ENCODE results near the gene STYXL1. TPM values are rescaled to one million over a fixed set of nuclear protein-coding genes. Genes with fewer than 3 reads are reported as not detected.

STYXL1 gene
- total and polyA plus RNA-seq, 9 donors: 15.2 to 29.7 (median 21.3) TPM

DNA sequence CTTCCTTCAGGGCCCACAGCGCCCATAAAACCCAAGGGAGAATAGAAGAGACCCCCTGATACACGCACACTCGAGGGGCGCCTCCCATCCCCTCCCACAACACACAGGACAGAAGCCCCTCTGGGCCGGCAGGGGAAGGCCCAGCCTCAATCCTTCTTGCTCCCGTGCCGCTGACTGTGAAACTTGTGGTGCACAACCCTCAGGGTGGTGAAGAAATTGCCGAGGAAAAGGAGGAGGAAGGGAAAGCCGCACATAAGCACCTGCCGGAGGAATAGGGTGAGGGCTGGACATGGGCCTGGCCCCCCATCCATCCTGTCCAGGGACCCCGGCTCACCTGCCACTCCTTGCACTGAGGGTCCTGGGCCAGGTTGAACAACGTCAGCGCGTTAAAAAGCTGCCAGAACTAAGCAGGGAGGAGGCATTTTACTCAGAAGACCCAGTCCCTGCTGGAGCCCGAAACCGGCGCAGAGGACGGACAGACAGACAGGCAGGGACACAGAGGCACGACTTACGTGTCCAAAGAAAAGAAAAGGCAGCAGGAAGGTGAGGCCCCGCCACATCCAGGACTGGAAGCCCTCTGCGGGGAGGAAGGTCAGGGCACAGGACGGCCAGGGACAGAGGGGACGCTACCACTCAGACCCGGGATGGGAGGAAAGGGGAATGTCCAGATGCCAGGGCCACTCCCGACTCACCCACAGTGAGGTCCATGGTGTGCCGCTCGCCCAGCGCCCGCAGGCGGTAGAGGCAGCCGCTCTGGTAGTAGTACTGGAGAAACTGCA lies 60.6 kb downstream of the STYXL1 start:
- WGBS (ENCODE audit: insufficient coverage): 86% methylated on average over 25 of the region's 32 CpGs
- peaks cover 29% of the 10 kb centered on the region for H3K4me1 ChIP-seq (ENCODE audit: control insufficient read depth, insufficient read depth, low read length)
- peaks cover 57% of the 10 kb centered on the region for H3K36me3 ChIP-seq (ENCODE audit: control insufficient read depth, insufficient read depth, low read length)

DNA sequence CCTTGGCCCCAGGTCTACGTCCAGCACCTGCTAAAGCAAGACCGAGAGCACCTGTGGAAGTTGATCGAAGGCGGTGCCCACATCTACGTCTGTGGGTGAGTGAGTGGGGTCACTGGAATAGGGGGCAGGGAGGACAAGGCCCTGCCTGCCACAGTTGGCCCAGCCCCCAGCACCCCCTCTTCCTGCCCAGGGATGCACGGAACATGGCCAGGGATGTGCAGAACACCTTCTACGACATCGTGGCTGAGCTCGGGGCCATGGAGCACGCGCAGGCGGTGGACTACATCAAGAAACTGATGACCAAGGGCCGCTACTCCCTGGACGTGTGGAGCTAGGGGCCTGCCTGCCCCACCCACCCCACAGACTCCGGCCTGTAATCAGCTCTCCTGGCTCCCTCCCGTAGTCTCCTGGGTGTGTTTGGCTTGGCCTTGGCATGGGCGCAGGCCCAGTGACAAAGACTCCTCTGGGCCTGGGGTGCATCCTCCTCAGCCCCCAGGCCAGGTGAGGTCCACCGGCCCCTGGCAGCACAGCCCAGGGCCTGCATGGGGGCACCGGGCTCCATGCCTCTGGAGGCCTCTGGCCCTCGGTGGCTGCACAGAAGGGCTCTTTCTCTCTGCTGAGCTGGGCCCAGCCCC lies 61.5 kb downstream of the STYXL1 start:
- H3K4me1 ChIP-seq (ENCODE audit: control insufficient read depth, insufficient read depth, low read length): peaks cover 21% of the 10 kb centered on the region
- peaks cover 66% of the 10 kb centered on the region for H3K36me3 ChIP-seq (ENCODE audit: control insufficient read depth, insufficient read depth, low read length)
- 83% methylated on average over 12 of the region's 20 CpGs for WGBS (ENCODE audit: insufficient coverage)
- no peaks in the 10 kb centered on the region for H3K27me3 ChIP-seq (ENCODE audit: control insufficient read depth, insufficient read depth, low read length)
- no peak overlapping the region for H3K27ac ChIP-seq (ENCODE audit: low read length)
- H3K4me3 ChIP-seq (ENCODE audit: low read length): no peak overlapping the region
- DNase-seq: no peak
- no peaks in the 10 kb centered on the region for H3K9me3 ChIP-seq (replicated peaks; ENCODE audit: control insufficient read depth, low read depth, low read length)

More for the DNA sequence above, 60.6 kb downstream of the STYXL1 start:
- no peak overlapping the region for H3K4me3 ChIP-seq (ENCODE audit: low read length)
- no peaks in the 10 kb centered on the region for H3K27me3 ChIP-seq (ENCODE audit: control insufficient read depth, insufficient read depth, low read length)
- H3K27ac ChIP-seq (ENCODE audit: low read length): no peak overlapping the region
- H3K9me3 ChIP-seq (replicated peaks; ENCODE audit: control insufficient read depth, low read depth, low read length): no peaks in the 10 kb centered on the region
- no peak for DNase-seq

DNA sequence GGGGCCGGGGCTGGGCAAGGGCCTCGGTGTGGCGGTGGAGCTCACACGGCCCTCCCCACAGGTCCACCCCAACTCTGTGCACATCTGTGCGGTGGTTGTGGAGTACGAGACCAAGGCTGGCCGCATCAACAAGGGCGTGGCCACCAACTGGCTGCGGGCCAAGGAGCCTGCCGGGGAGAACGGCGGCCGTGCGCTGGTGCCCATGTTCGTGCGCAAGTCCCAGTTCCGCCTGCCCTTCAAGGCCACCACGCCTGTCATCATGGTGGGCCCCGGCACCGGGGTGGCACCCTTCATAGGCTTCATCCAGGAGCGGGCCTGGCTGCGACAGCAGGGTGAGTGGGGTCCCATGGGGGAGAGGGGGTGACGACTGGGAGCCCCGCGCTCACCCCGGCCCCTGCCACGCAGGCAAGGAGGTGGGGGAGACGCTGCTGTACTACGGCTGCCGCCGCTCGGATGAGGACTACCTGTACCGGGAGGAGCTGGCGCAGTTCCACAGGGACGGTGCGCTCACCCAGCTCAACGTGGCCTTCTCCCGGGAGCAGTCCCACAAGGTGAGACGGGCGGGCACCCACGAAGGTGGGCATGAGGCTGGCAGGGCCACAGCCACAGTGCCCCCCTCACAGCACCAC lies 62.2 kb downstream of the STYXL1 start:
- Histone ChIP-seq H3K27ac (ENCODE audit: low read length) (no peak overlapping the region), H3K27me3 (ENCODE audit: control insufficient read depth, insufficient read depth, low read length) (no peaks in the 10 kb centered on the region), H3K9me3 (replicated peaks; ENCODE audit: control insufficient read depth, low read depth, low read length) (no peaks in the 10 kb centered on the region), H3K4me3 (ENCODE audit: low read length) (no peak overlapping the region), H3K36me3 (ENCODE audit: control insufficient read depth, insufficient read depth, low read length) (peaks cover 73% of the 10 kb centered on the region), H3K4me1 (ENCODE audit: control insufficient read depth, insufficient read depth, low read length) (peaks cover 15% of the 10 kb centered on the region)
- peak; percentile 10 for DNase-seq
- WGBS (ENCODE audit: insufficient coverage): 80% methylated on average over 40 of the region's 41 CpGs

DNA sequence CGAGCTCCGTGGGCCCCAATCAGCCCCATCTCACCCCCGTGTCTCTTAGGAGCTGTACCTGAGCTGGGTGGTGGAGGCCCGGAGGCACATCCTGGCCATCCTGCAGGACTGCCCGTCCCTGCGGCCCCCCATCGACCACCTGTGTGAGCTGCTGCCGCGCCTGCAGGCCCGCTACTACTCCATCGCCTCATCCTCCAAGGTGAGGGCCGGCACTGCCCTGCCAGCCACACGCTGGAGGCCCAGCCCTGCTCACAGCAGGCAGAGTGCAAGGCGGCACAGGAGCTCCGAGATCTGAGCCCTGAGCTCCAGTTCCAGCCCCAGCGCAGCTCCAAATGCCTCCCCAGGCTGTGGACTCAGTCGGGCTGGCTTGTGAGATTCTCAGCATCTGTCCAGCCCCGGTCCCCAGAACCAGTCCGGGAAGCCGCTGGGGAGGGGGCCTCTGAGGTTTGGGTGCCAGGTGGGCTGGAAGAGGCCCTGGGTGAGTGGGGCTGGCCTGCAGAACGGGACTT lies 62.7 kb downstream of the STYXL1 start:
- peaks cover 78% of the 10 kb centered on the region for H3K36me3 ChIP-seq (ENCODE audit: control insufficient read depth, insufficient read depth, low read length)
- no peaks in the 10 kb centered on the region for H3K27me3 ChIP-seq (ENCODE audit: control insufficient read depth, insufficient read depth, low read length)
- peaks cover 11% of the 10 kb centered on the region for H3K4me1 ChIP-seq (ENCODE audit: control insufficient read depth, insufficient read depth, low read length)
- no peak overlapping the region for H3K27ac ChIP-seq (ENCODE audit: low read length)
- H3K4me3 ChIP-seq (ENCODE audit: low read length): no peak overlapping the region
- DNase-seq: no peak
- no peaks in the 10 kb centered on the region for H3K9me3 ChIP-seq (replicated peaks; ENCODE audit: control insufficient read depth, low read depth, low read length)
- WGBS (ENCODE audit: insufficient coverage): 84% methylated on average over 19 of the region's 21 CpGs

DNA sequence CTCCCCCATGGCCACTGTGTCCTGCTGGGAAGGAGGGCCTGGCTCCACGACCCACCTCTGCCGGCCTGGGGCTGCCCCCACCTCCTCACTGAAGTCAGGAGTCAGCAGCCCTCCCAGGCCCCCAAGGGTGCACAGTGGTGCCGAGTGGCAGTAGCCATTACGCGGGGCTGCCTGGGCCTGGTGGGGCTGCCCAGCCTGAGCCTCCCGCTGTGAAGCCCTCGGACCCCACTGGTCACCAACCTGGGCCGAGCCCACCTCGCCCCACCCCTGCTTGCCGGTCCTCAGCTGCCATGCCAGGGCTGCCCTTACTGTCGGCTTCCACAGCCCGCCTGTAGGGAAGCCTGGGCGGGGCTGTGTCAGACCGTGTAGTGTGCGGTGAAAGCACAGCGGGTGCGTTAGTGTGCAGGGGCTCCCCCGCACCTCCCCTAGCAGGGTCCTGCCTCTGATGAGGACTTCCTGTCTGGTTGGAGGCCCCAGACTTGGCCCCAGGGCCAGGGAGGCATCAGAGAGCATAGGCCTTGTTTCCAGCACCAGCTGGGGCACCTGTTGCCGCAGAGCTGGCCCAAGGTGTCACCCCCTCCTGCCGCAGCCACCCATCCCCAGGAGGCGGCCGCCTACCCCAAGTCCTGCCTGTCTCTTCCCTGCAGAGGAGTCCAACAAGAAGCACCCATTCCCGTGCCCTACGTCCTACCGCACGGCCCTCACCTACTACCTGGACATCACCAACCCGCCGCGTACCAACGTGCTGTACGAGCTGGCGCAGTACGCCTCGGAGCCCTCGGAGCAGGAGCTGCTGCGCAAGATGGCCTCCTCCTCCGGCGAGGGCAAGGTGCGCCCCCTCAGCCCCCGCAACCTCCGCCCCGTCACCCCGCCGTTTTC lies 63.4 kb downstream of the STYXL1 start:
- no peak for DNase-seq
- peaks cover 84% of the 10 kb centered on the region for H3K36me3 ChIP-seq (ENCODE audit: control insufficient read depth, insufficient read depth, low read length)
- peaks cover 11% of the 10 kb centered on the region for H3K4me1 ChIP-seq (ENCODE audit: control insufficient read depth, insufficient read depth, low read length)
- WGBS (ENCODE audit: insufficient coverage): 88% methylated on average over 44 of the region's 44 CpGs
- H3K9me3 ChIP-seq (replicated peaks; ENCODE audit: control insufficient read depth, low read depth, low read length): no peaks in the 10 kb centered on the region
- no peaks in the 10 kb centered on the region for H3K27me3 ChIP-seq (ENCODE audit: control insufficient read depth, insufficient read depth, low read length)
- H3K27ac ChIP-seq (ENCODE audit: low read length): no peak overlapping the region
- H3K4me3 ChIP-seq (ENCODE audit: low read length): no peak overlapping the region

DNA sequence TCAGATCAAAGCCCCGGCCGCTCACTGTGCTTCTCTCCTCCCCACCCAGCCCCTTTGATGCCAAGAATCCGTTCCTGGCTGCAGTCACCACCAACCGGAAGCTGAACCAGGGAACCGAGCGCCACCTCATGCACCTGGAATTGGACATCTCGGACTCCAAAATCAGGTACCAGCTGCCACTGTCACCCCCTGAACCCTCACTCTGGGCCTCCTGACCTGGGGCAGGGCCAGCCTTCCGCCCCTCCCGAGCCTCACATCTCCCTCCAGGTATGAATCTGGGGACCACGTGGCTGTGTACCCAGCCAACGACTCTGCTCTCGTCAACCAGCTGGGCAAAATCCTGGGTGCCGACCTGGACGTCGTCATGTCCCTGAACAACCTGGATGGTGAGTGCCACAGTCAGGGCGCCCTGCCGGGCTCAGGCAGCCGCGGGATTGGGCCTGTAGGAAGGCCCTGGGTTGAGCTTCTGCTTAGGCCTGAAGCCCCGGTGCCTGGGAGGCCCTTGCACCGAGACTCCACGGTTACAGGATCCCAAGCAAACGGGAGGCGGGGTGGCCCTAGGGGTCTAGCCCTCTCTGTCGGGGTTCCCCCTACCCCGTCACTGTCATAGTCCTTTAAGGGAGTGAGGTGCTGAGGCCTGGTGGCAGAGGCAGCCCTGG lies 64.2 kb downstream of the STYXL1 start:
- H3K4me3 ChIP-seq (ENCODE audit: low read length): no peak overlapping the region
- H3K9me3 ChIP-seq (replicated peaks; ENCODE audit: control insufficient read depth, low read depth, low read length): no peaks in the 10 kb centered on the region
- DNase-seq: peak; percentile 18
- H3K27ac ChIP-seq (ENCODE audit: low read length): no peak overlapping the region
- peaks cover 86% of the 10 kb centered on the region for H3K36me3 ChIP-seq (ENCODE audit: control insufficient read depth, insufficient read depth, low read length)
- H3K27me3 ChIP-seq (ENCODE audit: control insufficient read depth, insufficient read depth, low read length): no peaks in the 10 kb centered on the region
- peaks cover 13% of the 10 kb centered on the region for H3K4me1 ChIP-seq (ENCODE audit: control insufficient read depth, insufficient read depth, low read length)
- 77% methylated on average over 21 of the region's 26 CpGs for WGBS (ENCODE audit: insufficient coverage)

DNA sequence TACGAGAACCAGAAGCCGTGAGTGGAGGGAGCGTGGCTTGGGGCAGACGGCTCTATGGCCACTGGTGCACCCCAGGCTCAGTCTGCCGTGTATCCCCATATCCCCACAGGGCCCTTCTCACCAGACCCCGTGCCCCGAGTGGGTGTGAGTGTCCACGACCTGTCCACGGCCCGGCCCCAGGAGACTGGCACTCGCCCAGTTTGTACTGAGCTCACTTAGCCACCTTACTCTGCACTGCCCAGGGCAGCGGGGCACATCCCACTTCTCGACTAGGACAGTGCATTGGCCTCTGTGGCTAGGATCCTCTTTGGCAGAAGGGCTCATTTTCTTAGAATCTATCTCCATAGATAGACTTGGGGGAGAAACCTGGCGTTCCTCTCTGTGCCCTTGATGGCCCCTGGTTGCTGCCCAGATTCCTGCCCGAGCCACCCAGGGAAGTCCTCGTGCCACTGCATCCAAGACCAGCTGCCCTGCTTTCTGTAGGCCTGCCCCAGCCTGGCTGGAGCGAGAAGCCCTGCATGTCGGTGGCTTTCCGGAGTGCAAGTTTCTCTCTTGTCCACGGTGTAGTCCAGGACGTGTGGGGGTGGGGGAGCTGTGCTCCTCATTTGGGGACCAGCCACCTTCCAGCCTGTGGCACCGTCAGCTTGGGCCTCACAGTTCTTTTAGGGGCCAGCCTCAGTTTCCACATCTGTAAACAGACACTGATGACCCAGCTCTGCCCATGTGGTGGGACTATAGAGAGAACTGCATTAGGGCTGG lies 65.3 kb downstream of the STYXL1 start:
- DNase-seq: no peak
- Histone ChIP-seq H3K4me1 (ENCODE audit: control insufficient read depth, insufficient read depth, low read length) (peaks cover 20% of the 10 kb centered on the region), H3K9me3 (replicated peaks; ENCODE audit: control insufficient read depth, low read depth, low read length) (no peaks in the 10 kb centered on the region), H3K36me3 (ENCODE audit: control insufficient read depth, insufficient read depth, low read length) (peaks cover 78% of the 10 kb centered on the region), H3K4me3 (ENCODE audit: low read length) (no peak overlapping the region), H3K27me3 (ENCODE audit: control insufficient read depth, insufficient read depth, low read length) (no peaks in the 10 kb centered on the region), H3K27ac (ENCODE audit: low read length) (no peak overlapping the region)
- WGBS (ENCODE audit: insufficient coverage): 81% methylated on average over 17 of the region's 22 CpGs

DNA sequence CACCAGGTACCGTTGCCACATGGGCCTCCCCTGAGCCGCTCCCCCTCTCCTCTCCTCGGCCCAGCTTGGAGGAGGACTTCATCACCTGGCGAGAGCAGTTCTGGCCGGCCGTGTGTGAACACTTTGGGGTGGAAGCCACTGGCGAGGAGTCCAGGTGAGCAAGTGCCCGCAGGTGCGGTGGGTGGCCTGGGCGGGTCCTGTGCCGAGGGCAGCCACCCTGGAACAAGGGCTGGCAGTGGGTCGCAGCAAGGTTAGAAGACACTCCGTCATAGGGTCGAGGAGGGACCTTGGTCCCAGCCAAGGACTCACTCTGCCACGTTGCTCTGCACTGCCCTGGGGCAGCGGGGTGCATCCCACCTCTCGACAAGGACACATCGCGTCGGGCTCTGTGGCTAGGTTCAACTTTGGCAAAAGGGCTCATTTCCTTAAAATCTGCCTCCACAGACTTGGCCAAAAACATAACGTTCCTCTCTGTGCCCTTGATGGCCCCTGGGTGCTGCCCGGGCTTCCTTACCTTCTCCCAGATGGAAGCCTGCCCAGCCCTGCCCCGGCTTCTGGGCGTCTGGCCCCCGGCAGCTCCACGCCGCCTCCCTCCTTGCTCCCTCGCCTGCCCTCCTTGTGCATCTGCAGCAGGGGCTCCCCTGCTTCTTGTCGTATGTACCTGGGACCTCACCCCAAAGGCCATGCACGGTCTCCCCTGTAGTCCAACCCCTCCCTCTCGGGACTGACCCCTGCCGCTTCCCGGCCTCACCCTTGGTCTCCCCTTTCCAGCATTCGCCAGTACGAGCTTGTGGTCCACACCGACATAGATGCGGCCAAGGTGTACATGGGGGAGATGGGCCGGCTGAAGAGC lies 66.1 kb downstream of the STYXL1 start:
- WGBS (ENCODE audit: insufficient coverage): 84% methylated on average over 31 of the region's 38 CpGs
- DNase-seq: no peak
- peaks cover 70% of the 10 kb centered on the region for H3K36me3 ChIP-seq (ENCODE audit: control insufficient read depth, insufficient read depth, low read length)
- no peak overlapping the region for H3K27ac ChIP-seq (ENCODE audit: low read length)
- peaks cover 28% of the 10 kb centered on the region for H3K4me1 ChIP-seq (ENCODE audit: control insufficient read depth, insufficient read depth, low read length)
- no peaks in the 10 kb centered on the region for H3K27me3 ChIP-seq (ENCODE audit: control insufficient read depth, insufficient read depth, low read length)
- no peak overlapping the region for H3K4me3 ChIP-seq (ENCODE audit: low read length)
- H3K9me3 ChIP-seq (replicated peaks; ENCODE audit: control insufficient read depth, low read depth, low read length): no peaks in the 10 kb centered on the region

Data from muscle of leg (tissue), 11 donors.